H9 (cell line): ENCODE measurements around the gene NPIPB6. TPM values are rescaled to one million over a fixed set of nuclear protein-coding genes. Genes with fewer than 3 reads are reported as not detected.

ENCODE experiments used
- DNase-seq: peaks from one replicate; pipeline ENCODE4 v3.0.0-alpha.2; 2017
- H2AFZ ChIP-seq: one replicate; pipeline ENCODE4 v1.6.1; 2013; ENCODE audit warnings: mild to moderate bottlenecking, low read length, control low read depth, moderate library complexity
- H2AK5ac ChIP-seq: 2 replicates; pipeline ENCODE4 v1.6.1; 2013; ENCODE audit warnings: low read length, control low read depth, mixed read lengths; ENCODE audit not compliant: insufficient read length
- H2BK120ac ChIP-seq: one replicate; pipeline ENCODE4 v1.6.1; 2013; ENCODE audit warnings: low read depth, mild to moderate bottlenecking, low read length, control low read depth, inconsistent platforms; ENCODE audit not compliant: poor library complexity, severe bottlenecking
- H2BK12ac ChIP-seq: 2 replicates; pipeline ENCODE4 v1.6.1; 2013; ENCODE audit warnings: low read length, control low read depth, mixed read lengths, low read depth; ENCODE audit not compliant: insufficient read length
- H2BK15ac ChIP-seq: 2 replicates; pipeline ENCODE4 v1.6.1; 2013; ENCODE audit warnings: low read depth, low read length, control low read depth
- H2BK20ac ChIP-seq: one replicate; pipeline ENCODE4 v1.6.1; 2013; ENCODE audit warnings: low read depth, mild to moderate bottlenecking, low read length, control low read depth, inconsistent platforms; ENCODE audit not compliant: poor library complexity, severe bottlenecking
- H2BK5ac ChIP-seq: 2 replicates; pipeline ENCODE4 v1.6.1; 2013; ENCODE audit warnings: low read length, control low read depth, mixed read lengths; ENCODE audit not compliant: insufficient read length
- H3K14ac ChIP-seq: 2 replicates; pipeline ENCODE4 v1.6.1; 2013; ENCODE audit warnings: low read length, control low read depth; ENCODE audit not compliant: insufficient read depth
- H3K18ac ChIP-seq: 2 replicates; pipeline ENCODE4 v1.6.1; 2013; ENCODE audit warnings: low read depth, mild to moderate bottlenecking, mixed read lengths, low read length, control low read depth; ENCODE audit not compliant: insufficient read length
- H3K23ac ChIP-seq: 2 replicates; pipeline ENCODE4 v1.6.1; 2013; ENCODE audit warnings: low read length, control low read depth, mixed read lengths, low read depth; ENCODE audit not compliant: insufficient read length
- H3K23me2 ChIP-seq: 2 replicates; pipeline ENCODE4 v1.6.1; 2013; ENCODE audit warnings: low read depth, mild to moderate bottlenecking, mixed read lengths, low read length, control low read depth; ENCODE audit not compliant: insufficient read length, poor library complexity, severe bottlenecking
- H3K27ac ChIP-seq: 2 replicates; pipeline ENCODE4 v1.5.1; 2013; ENCODE audit warnings: low read length, control low read depth, mixed read lengths, low read depth; ENCODE audit not compliant: insufficient read length
- H3K27me3 ChIP-seq: 2 replicates; pipeline ENCODE4 v1.6.1; 2013; ENCODE audit warnings: low read length, control low read depth, inconsistent platforms; ENCODE audit not compliant: insufficient read depth
- H3K4ac ChIP-seq: 2 replicates; pipeline ENCODE4 v1.6.1; 2013; ENCODE audit warnings: low read depth, mild to moderate bottlenecking, control low read depth, inconsistent platforms, low read length, moderate library complexity
- H3K4me1 ChIP-seq: 2 replicates; pipeline ENCODE4 v1.6.1; 2013; ENCODE audit warnings: low read length, control low read depth, inconsistent platforms; ENCODE audit not compliant: insufficient read depth
- H3K4me2 ChIP-seq: 2 replicates; pipeline ENCODE4 v1.6.1; 2013; ENCODE audit warnings: low read length, control low read depth, mixed read lengths; ENCODE audit not compliant: insufficient read length, insufficient read depth
- H3K56ac ChIP-seq: 2 replicates; pipeline ENCODE4 v1.6.1; 2013; ENCODE audit warnings: low read depth, mild to moderate bottlenecking, mixed read lengths, low read length, control low read depth; ENCODE audit not compliant: insufficient read length
- H3K79me1 ChIP-seq: 2 replicates; pipeline ENCODE4 v1.6.1; 2013; ENCODE audit warnings: low read depth, mild to moderate bottlenecking, moderate library complexity, low read length, control low read depth, inconsistent platforms; ENCODE audit not compliant: insufficient read depth, poor library complexity, severe bottlenecking
- H3K79me2 ChIP-seq: 2 replicates; pipeline ENCODE4 v1.6.1; 2013; ENCODE audit warnings: low read length, control low read depth, inconsistent platforms; ENCODE audit not compliant: insufficient read depth
- H3K9ac ChIP-seq: 2 replicates; pipeline ENCODE4 v1.6.1; 2013; ENCODE audit warnings: low read length, control low read depth, mixed read lengths; ENCODE audit not compliant: insufficient read length; ENCODE audit errors: extremely low read depth
- H3K9me3 ChIP-seq: one replicate; pipeline ENCODE4 v1.6.1; 2013; ENCODE audit warnings: low read depth, low read length, inconsistent platforms; ENCODE audit not compliant: control insufficient read depth
- H3T11ph ChIP-seq: one replicate; pipeline ENCODE4 v1.6.1; 2013; ENCODE audit warnings: mild to moderate bottlenecking, low read length, control low read depth, inconsistent platforms
- H4K20me1 ChIP-seq: one replicate; pipeline ENCODE4 v1.6.1; 2013; ENCODE audit not compliant: control insufficient read depth, insufficient read length, insufficient read depth
- H4K5ac ChIP-seq: 2 replicates; pipeline ENCODE4 v1.6.1; 2013; ENCODE audit warnings: low read depth, mild to moderate bottlenecking, mixed read lengths, low read length, control low read depth; ENCODE audit not compliant: insufficient read length
- H4K8ac ChIP-seq: replicated peaks from 2 replicates; pipeline ENCODE4 v1.6.1; 2013; ENCODE audit warnings: low read length, control low read depth, mixed read lengths, low read depth; ENCODE audit not compliant: insufficient read length
- H4K91ac ChIP-seq: 2 replicates; pipeline ENCODE4 v1.6.1; 2013; ENCODE audit warnings: low read depth, mild to moderate bottlenecking, moderate library complexity, mixed read lengths, low read length, control low read depth; ENCODE audit not compliant: insufficient read length
- H3K27ac Mint-ChIP-seq, 3 experiments: 2 replicates in 2 of 3; 3 replicates in 1 of 3; pipeline ENCODE4 v1.8.0; 2020 to 2021; ENCODE audit warnings: mixed read lengths in 3 of 3, mild to moderate bottlenecking in 1 of 3, moderate library complexity in 1 of 3
- H3K27me3 Mint-ChIP-seq: 2 replicates; pipeline ENCODE4 v1.8.0; 2021; ENCODE audit warnings: low read depth, mild to moderate bottlenecking, moderate library complexity, mixed read lengths
- H3K36me3 Mint-ChIP-seq, 3 experiments: 2 replicates in 2 of 3; 3 replicates in 1 of 3; pipeline ENCODE4 v1.8.0; 2020 to 2021; ENCODE audit warnings: low read depth in 3 of 3, mixed read lengths in 3 of 3; ENCODE audit not compliant: insufficient read depth in 1 of 3
- H3K4me1 Mint-ChIP-seq, 2 experiments: 2 replicates each; pipeline ENCODE4 v1.8.0; 2020; ENCODE audit warnings: mixed read lengths in 2 of 2
- H3K4me3 Mint-ChIP-seq, 2 experiments: 2 replicates in 1 of 2; 3 replicates in 1 of 2; pipeline ENCODE4 v1.8.0; 2020 to 2021; ENCODE audit warnings: mild to moderate bottlenecking in 2 of 2, mixed read lengths in 2 of 2, moderate library complexity in 1 of 2
- H3K9me3 Mint-ChIP-seq, 2 experiments: 2 replicates in 1 of 2; 3 replicates in 1 of 2; pipeline ENCODE4 v1.8.0; 2020; ENCODE audit warnings: mild to moderate bottlenecking in 2 of 2, mixed read lengths in 2 of 2, moderate library complexity in 1 of 2
- CTCF ChIP-seq: fragments of 200-600 bp; sonication (generic); conservative IDR thresholded peaks from 3 replicates; pipeline ENCODE4 v1.8.0; 2021; ENCODE audit warnings: antibody characterized with exemption, mild to moderate bottlenecking
- WGBS: extraction: QIAGEN DNeasy Blood & Tissue Kit; methylation state at CpG from one replicate; pipeline ENCODE4 v1.1.7; 2013; ENCODE audit warnings: missing lambda C conversion rate, low lambda C conversion rate, mixed read lengths; ENCODE audit not compliant: insufficient read length; ENCODE audit errors: extremely low coverage; 5-methylcytosine and 5-hydroxymethylcytosine counted together
- total RNA-seq: library from RNA; stranded (reverse); gene quantifications from 2 replicates; pipeline ENCODE4 v1.2.1, GENCODE V29; 2021

NPIPB6 gene
- total RNA-seq, 1 experiment from 2014 or later, result 5.2 TPM

GRCh38 chr16:28319476-28320022 lies 43.8 kb downstream of the NPIPB6 start:
- no peaks in the 10 kb centered on the region for H4K20me1 ChIP-seq
- no peak overlapping the region for H2AFZ ChIP-seq
- H3K4me3 Mint-ChIP-seq, result no peak overlapping the region; a peak in 1 of 5 replicates
- no peaks in the 10 kb centered on the region for H3K27me3 ChIP-seq
- no peak overlapping the region for H4K8ac ChIP-seq
- H3K4me2 ChIP-seq, result no peak overlapping the region
- H3K56ac ChIP-seq, result no peak overlapping the region
- no peaks in the 10 kb centered on the region for H3K27me3 Mint-ChIP-seq
- H2BK5ac ChIP-seq, result no peak overlapping the region
- no peak overlapping the region for H3K9ac ChIP-seq
- H3K4ac ChIP-seq, result no peak overlapping the region
- H2BK20ac ChIP-seq, result no peak overlapping the region
- no peak overlapping the region for H2AK5ac ChIP-seq
- no peak overlapping the region for H2BK12ac ChIP-seq
- DNase-seq, result no peak
- H2BK15ac ChIP-seq, result no peak overlapping the region
- H3K9me3 ChIP-seq, result no peaks in the 10 kb centered on the region
- H3T11ph ChIP-seq, result no peak overlapping the region
- no peak overlapping the region for H4K5ac ChIP-seq
- H3K27ac Mint-ChIP-seq, result peak overlapping the region in 1 of 3 experiments; percentile 49; a peak in 2 of 7 replicates
- H3K27ac ChIP-seq, result no peak overlapping the region
- H3K79me1 ChIP-seq, result no peaks in the 10 kb centered on the region
- H3K4me1 ChIP-seq, result no peaks in the 10 kb centered on the region
- no peaks in the 10 kb centered on the region for H3K9me3 Mint-ChIP-seq
- no peak overlapping the region for H3K23ac ChIP-seq
- H3K36me3 Mint-ChIP-seq, result peaks cover 15 to 28% (median 27%) of the 10 kb centered on the region in 3 experiments
- TF ChIP-seq CTCF, result no peak
- no peak overlapping the region for H2BK120ac ChIP-seq
- no peak overlapping the region for H3K14ac ChIP-seq
- WGBS, result no CpG with 5 or more reads among the region's 26 CpGs
- H3K79me2 ChIP-seq, result no peaks in the 10 kb centered on the region
- no peak overlapping the region for H3K18ac ChIP-seq
- H3K23me2 ChIP-seq, result no peaks in the 10 kb centered on the region
- no peak overlapping the region for H4K91ac ChIP-seq
- H3K4me1 Mint-ChIP-seq, result peaks cover 0 to 4% of the 10 kb centered on the region in 2 experiments; a peak in 2 of 4 replicates
